Lung (tissue), 13 donors: ENCODE data around the gene PLD6. TPM values are rescaled to one million over a fixed set of nuclear protein-coding genes. Genes with fewer than 3 reads are reported as not detected.

Source experiments
- ATAC-seq: fragments of 200-7000 bp; cut with Tn5 transposase; one replicate; pipeline ENCODE4 v1.9.1; 2020; ENCODE audit warnings: moderate number of reproducible peaks; ENCODE audit not compliant: insufficient read depth, low FRiP score
- DNase-seq, 3 donors: peaks; one replicate each; pipeline ENCODE4 v3.0.0-alpha.2; 2013 to 2017
- H3K27ac ChIP-seq, 2 donors: one replicate each; pipeline ENCODE4 v1.5.1; 2013; ENCODE audit warnings: mild to moderate bottlenecking in 2 of 2, moderate library complexity in 2 of 2, control low read depth in 1 of 2, inconsistent platforms in 1 of 2, low read depth in 1 of 2, low read length in 1 of 2
- H3K27me3 ChIP-seq, 3 donors: one replicate each; pipeline ENCODE4 v1.5.1; 2013; ENCODE audit warnings: low read length in 2 of 3; ENCODE audit not compliant: control insufficient read depth in 3 of 3, insufficient read depth in 3 of 3
- H3K36me3 ChIP-seq, 4 donors: one replicate each; pipeline ENCODE4 v1.5.1; 2013; ENCODE audit warnings: low read length in 4 of 4, mild to moderate bottlenecking in 1 of 4, moderate library complexity in 1 of 4; ENCODE audit not compliant: control insufficient read depth in 4 of 4, insufficient read depth in 4 of 4
- H3K4me1 ChIP-seq, 5 donors: one replicate each; pipeline ENCODE4 v1.5.1; 2013; ENCODE audit warnings: low read length in 5 of 5, mild to moderate bottlenecking in 2 of 5, moderate library complexity in 1 of 5; ENCODE audit not compliant: control insufficient read depth in 5 of 5, insufficient read depth in 5 of 5
- H3K4me3 ChIP-seq: one replicate; pipeline ENCODE4 v1.5.1; 2013; ENCODE audit warnings: mild to moderate bottlenecking, control low read depth, moderate library complexity
- H3K9ac ChIP-seq, 2 donors: one replicate each; pipeline ENCODE4 v1.5.1; 2013; ENCODE audit warnings: low read length in 2 of 2, control low read depth in 1 of 2; ENCODE audit not compliant: insufficient read depth in 1 of 2
- H3K9me3 ChIP-seq, 4 donors: one replicate each; pipeline ENCODE4 v1.5.1; 2013; ENCODE audit warnings: low read length in 3 of 4, mild to moderate bottlenecking in 1 of 4, moderate library complexity in 1 of 4; ENCODE audit not compliant: control insufficient read depth in 4 of 4, insufficient read depth in 3 of 4
- WGBS, 2 donors: extraction: QIAGEN DNeasy Blood & Tissue Kit; methylation state at CpG; one replicate each; pipeline ENCODE4 v1.1.7; 2013; 5-methylcytosine and 5-hydroxymethylcytosine counted together
- polyA plus RNA-seq, 2 donors: library from polyadenylated mRNA; stranded (reverse); fragments of 200-250 nt; gene quantifications; one replicate each; pipeline ENCODE4 v1.2.1, GENCODE V29; 2013
- small RNA-seq: library from RNA; depleted of rRNA; stranded (forward); fragments of <200 nt; gene quantifications from one replicate; pipeline ENCODE3, GENCODE V24; 2014; ENCODE audit warnings: low replicate concordance
- total RNA-seq, 2 donors: library from RNA; depleted of rRNA in 1 of 2; stranded (reverse); fragments of >200 nt in 1 of 2; gene quantifications; one replicate each; pipeline ENCODE4 v1.2.1, GENCODE V29; 2014 to 2021
- TF ChIP-seq, protein P1 (sequence below): IDR thresholded peaks from 2 replicates; pipeline ENCODE4 v1.5.1; 2012; ENCODE audit warnings: mild to moderate bottlenecking; ENCODE audit errors: control extremely low read depth, extremely low read depth
- donor health status: control.
- donor health status: control.
- donor health status: Bipolar disorder and iron deficiency.
- donor health status: healthy.
- donor health status: DM: yes; HTN: yes; CAD: no.

The PLD6 gene
- total and polyA plus RNA-seq, 4 donors, result 3.2 to 7.7 (median 5.2) TPM

DNA sequence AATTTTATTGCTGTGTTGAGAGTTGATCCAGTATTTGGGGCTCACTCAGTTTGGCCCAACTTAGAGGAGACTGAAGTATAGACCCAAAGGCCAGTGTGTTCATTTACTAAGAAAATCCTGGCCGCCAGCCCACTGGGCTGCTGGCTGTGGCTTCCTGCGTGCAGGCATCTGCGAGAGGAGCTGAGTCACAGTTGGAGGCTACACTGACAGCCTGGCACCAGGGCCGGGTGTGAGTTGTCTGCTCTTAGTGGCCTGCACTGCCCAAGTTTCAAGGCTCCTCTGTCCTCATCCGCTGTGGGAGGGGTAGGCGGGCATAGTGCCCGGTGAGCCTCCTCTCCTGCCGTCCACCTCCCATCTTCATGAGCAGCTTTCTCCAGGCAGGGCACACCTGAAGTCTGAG is 54.2 kb downstream of the PLD6 start:
- ATAC-seq (peak; percentile 73), DNase-seq (peak in 2 of 3 donors; percentile 18 to 36)
- no peak overlapping the region for H3K9ac ChIP-seq
- TF ChIP-seq, protein P1, sequence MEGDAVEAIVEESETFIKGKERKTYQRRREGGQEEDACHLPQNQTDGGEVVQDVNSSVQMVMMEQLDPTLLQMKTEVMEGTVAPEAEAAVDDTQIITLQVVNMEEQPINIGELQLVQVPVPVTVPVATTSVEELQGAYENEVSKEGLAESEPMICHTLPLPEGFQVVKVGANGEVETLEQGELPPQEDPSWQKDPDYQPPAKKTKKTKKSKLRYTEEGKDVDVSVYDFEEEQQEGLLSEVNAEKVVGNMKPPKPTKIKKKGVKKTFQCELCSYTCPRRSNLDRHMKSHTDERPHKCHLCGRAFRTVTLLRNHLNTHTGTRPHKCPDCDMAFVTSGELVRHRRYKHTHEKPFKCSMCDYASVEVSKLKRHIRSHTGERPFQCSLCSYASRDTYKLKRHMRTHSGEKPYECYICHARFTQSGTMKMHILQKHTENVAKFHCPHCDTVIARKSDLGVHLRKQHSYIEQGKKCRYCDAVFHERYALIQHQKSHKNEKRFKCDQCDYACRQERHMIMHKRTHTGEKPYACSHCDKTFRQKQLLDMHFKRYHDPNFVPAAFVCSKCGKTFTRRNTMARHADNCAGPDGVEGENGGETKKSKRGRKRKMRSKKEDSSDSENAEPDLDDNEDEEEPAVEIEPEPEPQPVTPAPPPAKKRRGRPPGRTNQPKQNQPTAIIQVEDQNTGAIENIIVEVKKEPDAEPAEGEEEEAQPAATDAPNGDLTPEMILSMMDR, result no peak
- no peaks in the 10 kb centered on the region for H3K27me3 ChIP-seq
- peak overlapping the region; percentile 7 to 85 for H3K27ac ChIP-seq
- no peaks in the 10 kb centered on the region for H3K9me3 ChIP-seq
- 36 to 50% methylated on average over 8 of the region's 8 CpGs for WGBS, 2 donors
- no peak overlapping the region for H3K4me3 ChIP-seq
- H3K36me3 ChIP-seq, result peaks cover 32 to 69% (median 66%) of the 10 kb centered on the region in 4 donors
- H3K4me1 ChIP-seq, result peaks cover 0 to 9% (median 0%) of the 10 kb centered on the region in 5 donors

- peak overlapping the region; percentile 50 to 85 for H3K27ac ChIP-seq
- no peak for ATAC-seq
These were observed 54.6 kb downstream of the PLD6 start for GRCh38 chr17:17151541-17151940.

DNA sequence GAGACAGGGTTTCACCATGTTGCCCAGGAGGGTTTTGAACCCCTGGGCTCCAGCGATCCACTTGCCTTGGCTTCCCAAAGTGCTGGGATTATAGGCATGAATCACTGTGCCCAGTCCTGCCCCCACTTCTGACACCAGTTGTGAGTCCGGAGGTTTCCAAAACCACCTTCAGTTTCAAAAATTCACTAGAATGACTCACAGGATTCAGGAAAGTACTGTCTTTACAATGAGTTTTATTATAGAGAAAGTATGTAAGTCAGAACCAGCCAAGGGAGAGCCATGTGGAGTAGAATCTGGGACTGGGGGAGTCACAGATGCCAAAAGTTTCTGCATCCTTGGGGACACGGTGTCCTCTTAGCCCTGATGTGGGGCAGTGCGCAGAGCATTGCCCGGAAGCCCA is 55.1 kb downstream of the PLD6 start:
- TF ChIP-seq, protein P1, result no peak
- Histone ChIP-seq H3K4me1 (peaks cover 0 to 9% (median 0%) of the 10 kb centered on the region in 5 donors), H3K27me3 (no peaks in the 10 kb centered on the region), H3K9ac (no peak overlapping the region), H3K27ac (peak overlapping the region in 1 of 2 donors; percentile 85), H3K4me3 (no peak overlapping the region), H3K9me3 (no peaks in the 10 kb centered on the region), H3K36me3 (peaks cover 29 to 68% (median 67%) of the 10 kb centered on the region in 4 donors)
- no peak for ATAC-seq
- no peak for DNase-seq
- 88 to 93% methylated on average over 5 of the region's 5 CpGs for WGBS, 2 donors

More at GRCh38 chr17:17151541-17151940, 54.6 kb downstream of the PLD6 start:
- no peak overlapping the region for H3K9ac ChIP-seq
- H3K4me1 ChIP-seq, result peaks cover 0 to 9% (median 0%) of the 10 kb centered on the region in 5 donors
- TF ChIP-seq, protein P1, result no peak
- no peaks in the 10 kb centered on the region for H3K27me3 ChIP-seq
- no peak overlapping the region for H3K4me3 ChIP-seq
- DNase-seq, result no peak
- WGBS, 2 donors, result 91 to 94% methylated on average over 3 of the region's 3 CpGs
- peaks cover 29 to 67% (median 66%) of the 10 kb centered on the region in 4 donors for H3K36me3 ChIP-seq
- no peaks in the 10 kb centered on the region for H3K9me3 ChIP-seq

Small RNA genes lying within 50 kb of the gene (small RNA-seq; reads per million reads assigned to genes)
- gene RNU6-767P, result not detected

Other genes with a start within 250 kb of the PLD6 start
- under 1 TPM; 0.34 to 0.61 TPM for gene TNFRSF13B, start 234.2 kb downstream of the PLD6 start, total RNA-seq
- gene TNFRSF13B, start 234.2 kb downstream of the PLD6 start, polyA plus RNA-seq, result 1 to 10 TPM in 1 of 2 donors, under 1 TPM in 1; 0.08 to 1.4 TPM
- gene MPRIP, start 163.9 kb downstream of the PLD6 start, total RNA-seq, result 100 to 1,000 TPM; 181 to 342 TPM
- gene MPRIP, start 163.9 kb downstream of the PLD6 start, polyA plus RNA-seq, result 100 to 1,000 TPM; 121 to 168 TPM
- 100 to 1,000 TPM; 111 to 118 TPM for gene FLCN, start 30.8 kb upstream of the PLD6 start, total RNA-seq
- 10 to 100 TPM; 31.4 to 48.9 TPM for gene FLCN, start 30.8 kb upstream of the PLD6 start, polyA plus RNA-seq
- 10 to 100 TPM; 52.1 to 63.3 TPM for gene COPS3, start 74.9 kb upstream of the PLD6 start, total RNA-seq
- 10 to 100 TPM; 32.9 to 48.3 TPM for gene COPS3, start 74.9 kb upstream of the PLD6 start, polyA plus RNA-seq
- 1 to 10 TPM; 2.1 to 2.8 TPM for gene NT5M, start 97.0 kb upstream of the PLD6 start, total RNA-seq
- gene NT5M, start 97.0 kb upstream of the PLD6 start, polyA plus RNA-seq, result 1 to 10 TPM; 1.7 to 2.1 TPM